HCT116 (cell line): ENCODE results near the gene EMP1. TPM values are rescaled to one million over a fixed set of nuclear protein-coding genes. Genes with fewer than 3 reads are reported as not detected.

Source experiments
- ATAC-seq: fragments of 200-7000 bp; cut with Tn5 transposase; 2 replicates; pipeline ENCODE4 v1.9.1; 2020; ENCODE audit warnings: mild to moderate bottlenecking, moderate library complexity
- BruUV-seq: library from RNA; stranded (reverse); fragments of 400-500 nt; replicated peaks from 2 replicates; lab custom pipeline; 2021; lab: Mats Ljungman, UMichigan
- CTCF ChIA-PET: fragments of 300-600 bp; sonication (Branson Sonifier 250); formaldehyde crosslinking; loops from one replicate; lab custom pipeline; 2021; ENCODE audit warnings: antibody characterized with exemption; lab: Charles Lee
- POLR2A ChIA-PET: fragments of 300-600, 350-600 bp; sonication (Branson Sonifier 250); formaldehyde crosslinking; loops from one replicate; lab custom pipeline; 2021; ENCODE audit warnings: antibody characterized with exemption; lab: Charles Lee
- RAD21 ChIA-PET, 2 experiments: fragments of 300-600 bp; sonication (Branson Sonifier 250); formaldehyde crosslinking; loops; one replicate each; lab custom pipeline; 2023; ENCODE audit warnings: low total read pairs in 2 of 2; ENCODE audit not compliant: uncharacterized antibody in 2 of 2, unreplicated experiment in 2 of 2, low non-redundant PET in 1 of 2; lab: Charles Lee
- DNase-seq: peaks from one replicate; pipeline ENCODE4 v3.0.0-alpha.2; 2010; ENCODE audit warnings: low read depth, low spot score
- H2AFZ ChIP-seq: fragments of 200-600 bp; shearing (Covaris generic), sonication (generic); 2 replicates; pipeline ENCODE4 v1.6.1; 2017; ENCODE audit warnings: low read depth, mixed run types, mixed read lengths, antibody characterized with exemption, low read length; ENCODE audit not compliant: poor library complexity, severe bottlenecking
- H3K27ac ChIP-seq: 2 replicates; pipeline ENCODE4 v1.5.1; 2012; ENCODE audit warnings: low read depth, low read length
- H3K27me3 ChIP-seq: fragments of 200-600 bp; sonication (generic); 2 replicates; pipeline ENCODE4 v1.6.1; 2016; ENCODE audit warnings: mixed run types, low read length, mixed read lengths; ENCODE audit not compliant: insufficient read depth
- H3K36me3 ChIP-seq, 2 experiments: fragments of 200-500 bp in 1 of 2; fragments of 200-600 bp in 1 of 2; sonication (Bioruptor generic) in 1 of 2; sonication (generic) in 1 of 2; 2 replicates each; pipeline versions ENCODE4 v1.5.1 to v1.6.1; 2014 to 2016; ENCODE audit warnings: low read length in 2 of 2, inconsistent platforms in 1 of 2, mixed read lengths in 1 of 2, mixed run types in 1 of 2; ENCODE audit not compliant: insufficient read depth in 2 of 2, control insufficient read depth in 1 of 2
- H3K4me1 ChIP-seq, 2 experiments: fragments of 200-600 bp in 1 of 2; sonication (generic) in 1 of 2; 2 replicates each; pipeline versions ENCODE4 v1.5.1 to v1.6.1; 2012 to 2017; ENCODE audit warnings: low read length in 2 of 2, inconsistent platforms in 1 of 2, mild to moderate bottlenecking in 1 of 2, mixed read lengths in 1 of 2, mixed run types in 1 of 2, moderate library complexity in 1 of 2; ENCODE audit not compliant: insufficient read depth in 2 of 2, control insufficient read depth in 1 of 2
- H3K4me2 ChIP-seq: fragments of 200-600 bp; sonication (generic); 2 replicates; pipeline ENCODE4 v1.6.1; 2017; ENCODE audit warnings: mixed run types, low read length, mixed read lengths
- H3K4me3 ChIP-seq, 2 experiments: fragments of 200-600 bp in 1 of 2; sonication (generic) in 1 of 2; replicated peaks in 1 of 2; 2 replicates each; pipeline ENCODE4 v1.5.1; 2011 to 2016; ENCODE audit warnings: low read length in 2 of 2, control low read depth in 1 of 2, low read depth in 1 of 2, mild to moderate bottlenecking in 1 of 2, mixed read lengths in 1 of 2, mixed run types in 1 of 2
- H3K79me2 ChIP-seq: fragments of 200-600 bp; sonication (generic); 2 replicates; pipeline ENCODE4 v1.6.1; 2017; ENCODE audit warnings: mild to moderate bottlenecking, mixed run types, low read length, moderate library complexity, mixed read lengths; ENCODE audit not compliant: insufficient read depth
- H3K9ac ChIP-seq: fragments of 200-600 bp; sonication (generic); 2 replicates; pipeline ENCODE4 v1.6.1; 2016; ENCODE audit warnings: low read length, mixed read lengths
- H3K9me2 ChIP-seq: fragments of 200-600 bp; sonication (generic), shearing (Covaris generic); 2 replicates; pipeline ENCODE4 v1.6.1; 2017; ENCODE audit warnings: mixed run types, mild to moderate bottlenecking, moderate library complexity; ENCODE audit not compliant: insufficient read depth
- H3K9me3 ChIP-seq, 2 experiments: fragments of 200-500 bp in 1 of 2; fragments of 200-600 bp in 1 of 2; sonication (Bioruptor generic) in 1 of 2; sonication (generic) in 1 of 2; 2 replicates each; pipeline ENCODE4 v1.6.1; 2014 to 2017; ENCODE audit warnings: low read length in 2 of 2, mixed read lengths in 2 of 2, inconsistent platforms in 1 of 2, low read depth in 1 of 2, mild to moderate bottlenecking in 1 of 2, mixed run types in 1 of 2, moderate library complexity in 1 of 2; ENCODE audit not compliant: control insufficient read depth in 1 of 2, insufficient read depth in 1 of 2
- H4K20me1 ChIP-seq: fragments of 200-600 bp; sonication (generic), shearing (Covaris generic); 2 replicates; pipeline ENCODE4 v1.6.1; 2017; ENCODE audit warnings: mixed run types, mild to moderate bottlenecking, moderate library complexity; ENCODE audit not compliant: insufficient read depth
- CBX3 ChIP-seq: IDR thresholded peaks from 2 replicates; pipeline ENCODE4 v1.6.1; 2012; ENCODE audit warnings: low read depth
- CEBPB ChIP-seq: IDR thresholded peaks from 2 replicates; pipeline ENCODE4 v1.6.1; 2012; ENCODE audit warnings: low read depth
- FOSL1 ChIP-seq: IDR thresholded peaks from 2 replicates; pipeline ENCODE4 v1.6.1; 2012; ENCODE audit warnings: low read depth
- JUND ChIP-seq: IDR thresholded peaks from 2 replicates; pipeline ENCODE4 v1.6.1; 2012
- POLR2A ChIP-seq: IDR thresholded peaks from 2 replicates; pipeline ENCODE4 v1.7.0; 2011; ENCODE audit warnings: borderline replicate concordance; ENCODE audit not compliant: insufficient read depth, insufficient read length; ENCODE audit errors: extremely low read depth
- POLR2AphosphoS5 ChIP-seq: IDR thresholded peaks from 2 replicates; pipeline ENCODE4 v1.6.1; 2011; ENCODE audit warnings: mild to moderate bottlenecking, low read depth, low read length, moderate library complexity
- SIN3A ChIP-seq: IDR thresholded peaks from 2 replicates; pipeline ENCODE4 v1.6.1; 2012; ENCODE audit warnings: low read depth
- SP1 ChIP-seq: IDR thresholded peaks from 2 replicates; pipeline ENCODE4 v1.6.1; 2012; ENCODE audit warnings: low read depth
- YY1 ChIP-seq: IDR thresholded peaks from 2 replicates; pipeline ENCODE4 v1.6.1; 2011; ENCODE audit warnings: low read length, low read depth, moderate library complexity, mild to moderate bottlenecking; ENCODE audit not compliant: insufficient replicate concordance; ENCODE audit errors: extremely low read depth
- ZFX ChIP-seq: fragments of 450-650 bp; IDR thresholded peaks from 2 replicates; pipeline ENCODE4 v1.6.1; 2017
- ZNF274 ChIP-seq: fragments of 200-500 bp; sonication (Bioruptor generic); IDR thresholded peaks from 2 replicates; pipeline ENCODE4 v1.6.1; 2014; ENCODE audit warnings: mild to moderate bottlenecking, low read depth, low read length, inconsistent platforms
- intact Hi-C: fragments of 100-400 bp; cut with micrococcal nuclease; formaldehyde crosslinking; loops from 2 replicates; pipeline ENCODE4 v1.10.0; 2022
- total RNA-seq: library from RNA; stranded (reverse); gene quantifications from one replicate; pipeline ENCODE4 v1.2.1, GENCODE V29; 2021; ENCODE audit not compliant: unreplicated experiment
- TF ChIP-seq, protein P1 (sequence below): IDR thresholded peaks from 2 replicates; pipeline ENCODE4 v1.6.1; 2011; ENCODE audit warnings: mild to moderate bottlenecking, low read length, moderate library complexity; ENCODE audit not compliant: insufficient replicate concordance; ENCODE audit errors: extremely low read depth

The EMP1 gene
- total RNA-seq, 1 experiment from 2014 or later: 110 TPM

DNA sequence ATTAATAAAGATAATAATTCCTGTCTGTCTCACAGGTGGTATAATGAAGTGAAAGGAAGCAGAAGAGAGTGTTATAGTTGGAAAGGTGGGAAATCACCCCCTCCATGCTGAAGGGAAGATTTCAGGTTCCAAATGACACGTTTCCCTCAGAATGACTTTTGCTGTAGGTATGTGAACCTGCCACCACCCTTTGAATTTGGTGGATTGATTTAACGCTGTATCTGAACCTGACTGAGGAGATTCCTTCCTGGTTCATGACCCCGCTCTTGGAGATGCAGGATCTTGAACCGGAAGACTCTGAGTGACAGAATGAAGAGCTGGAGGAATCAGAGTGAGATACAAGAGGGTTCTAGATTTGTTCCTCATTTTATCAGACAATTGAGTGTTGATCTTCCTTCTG is 20.3 kb upstream of the EMP1 start:
- DNase-seq (no peak), ATAC-seq (peak; percentile 30)
- no peaks in the 10 kb centered on the region for H3K36me3 ChIP-seq
- no peaks in the 10 kb centered on the region for H3K9me3 ChIP-seq
- H4K20me1 ChIP-seq: no peaks in the 10 kb centered on the region
- no peaks in the 10 kb centered on the region for H3K79me2 ChIP-seq
- intact Hi-C loops: no loop called here
- H3K27ac ChIP-seq: no peak overlapping the region; the same call in 1 of the 2 replicates
- TF ChIP-seq FOSL1 (peak; percentile 34; the same call in 1 of the 2 replicates), YY1 (no peak), CBX3 (no peak), JUND (peak; percentile 50; the same call in 1 of the 2 replicates), POLR2A (no peak), CEBPB (0 out of 2 replicates have a peak, but pooled peaks have one; percentile 23), POLR2AphosphoS5 (0 out of 2 replicates have a peak, but pooled peaks have one; percentile 51), ZNF274 (no peak), ZFX (no peak), SIN3A (0 out of 2 replicates have a peak, but pooled peaks have one; percentile 3), SP1 (peak; percentile 75)
- TF ChIP-seq, protein P1, sequence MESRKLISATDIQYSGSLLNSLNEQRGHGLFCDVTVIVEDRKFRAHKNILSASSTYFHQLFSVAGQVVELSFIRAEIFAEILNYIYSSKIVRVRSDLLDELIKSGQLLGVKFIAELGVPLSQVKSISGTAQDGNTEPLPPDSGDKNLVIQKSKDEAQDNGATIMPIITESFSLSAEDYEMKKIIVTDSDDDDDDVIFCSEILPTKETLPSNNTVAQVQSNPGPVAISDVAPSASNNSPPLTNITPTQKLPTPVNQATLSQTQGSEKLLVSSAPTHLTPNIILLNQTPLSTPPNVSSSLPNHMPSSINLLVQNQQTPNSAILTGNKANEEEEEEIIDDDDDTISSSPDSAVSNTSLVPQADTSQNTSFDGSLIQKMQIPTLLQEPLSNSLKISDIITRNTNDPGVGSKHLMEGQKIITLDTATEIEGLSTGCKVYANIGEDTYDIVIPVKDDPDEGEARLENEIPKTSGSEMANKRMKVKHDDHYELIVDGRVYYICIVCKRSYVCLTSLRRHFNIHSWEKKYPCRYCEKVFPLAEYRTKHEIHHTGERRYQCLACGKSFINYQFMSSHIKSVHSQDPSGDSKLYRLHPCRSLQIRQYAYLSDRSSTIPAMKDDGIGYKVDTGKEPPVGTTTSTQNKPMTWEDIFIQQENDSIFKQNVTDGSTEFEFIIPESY: no peak
- peaks cover 61 to 94% of the 10 kb centered on the region in 2 experiments for H3K4me1 ChIP-seq
- H3K9ac ChIP-seq: peak overlapping the region; percentile 62
- ChIA-PET RAD21 (no interaction called here), POLR2A (no interaction called here), CTCF (no interaction called here)
- H3K4me3 ChIP-seq: 0 out of 4 replicates have a peak overlapping the region, but pooled peaks of 1 of the 2 experiments have one; percentile 8
- no peaks in the 10 kb centered on the region for H3K9me2 ChIP-seq
- H2AFZ ChIP-seq: no peak overlapping the region
- H3K4me2 ChIP-seq: peak overlapping the region; percentile 68
- H3K27me3 ChIP-seq: no peaks in the 10 kb centered on the region
- BruUV-seq: no TSS peak
